H1 (cell line): Measurements from ENCODE around the gene RBM19. TPM values are rescaled to one million over a fixed set of nuclear protein-coding genes. Genes with fewer than 3 reads are reported as not detected.

Experiments
- CTCF ChIA-PET: fragments of 300-600 bp; sonication (Branson Sonifier 250); formaldehyde crosslinking; loops from one replicate; lab custom pipeline; 2021; ENCODE audit not compliant: partially characterized antibody; lab: Charles Lee
- POLR2A ChIA-PET: fragments of 300-600 bp; sonication (Branson Sonifier 250); formaldehyde crosslinking; loops from one replicate; lab custom pipeline; 2021; ENCODE audit warnings: inconsistent platforms; ENCODE audit not compliant: partially characterized antibody; lab: Charles Lee
- DNase-seq, 2 experiments: peaks; one replicate each; pipeline versions ENCODE4 v3.0.0 to v3.0.0-alpha.2; 2010 to 2022; ENCODE audit warnings: low spot score in 2 of 2, low read depth in 1 of 2, mixed read lengths in 1 of 2
- FAIRE-seq: peaks from 2 replicates; lab custom pipeline; 2011; peaks lifted over from hg19 to GRCh38; lab: Jason Lieb, UNC
- H2AFZ ChIP-seq: 2 replicates; pipeline ENCODE4 v1.8.1; 2012; ENCODE audit warnings: low read length, inconsistent platforms
- H2AK5ac ChIP-seq: 2 replicates; pipeline ENCODE4 v1.6.1; 2013; ENCODE audit warnings: low read depth, low read length
- H2BK120ac ChIP-seq: replicated peaks from 2 replicates; pipeline ENCODE3; 2013; ENCODE audit warnings: low read depth, low read length, inconsistent platforms
- H2BK12ac ChIP-seq: 2 replicates; pipeline ENCODE4 v1.6.1; 2013; ENCODE audit warnings: low read depth, low read length
- H2BK15ac ChIP-seq: 2 replicates; pipeline ENCODE4 v1.6.1; 2013; ENCODE audit warnings: low read length
- H2BK20ac ChIP-seq: 2 replicates; pipeline ENCODE4 v1.6.1; 2013; ENCODE audit warnings: low read length
- H2BK5ac ChIP-seq: 2 replicates; pipeline ENCODE4 v1.6.1; 2013; ENCODE audit warnings: low read depth, low read length
- H3K14ac ChIP-seq: 2 replicates; pipeline ENCODE4 v1.6.1; 2013; ENCODE audit warnings: inconsistent platforms; ENCODE audit not compliant: insufficient read length
- H3K18ac ChIP-seq: 2 replicates; pipeline ENCODE4 v1.6.1; 2013; ENCODE audit warnings: low read length; ENCODE audit errors: extremely low read depth
- H3K23ac ChIP-seq: 2 replicates; pipeline ENCODE4 v1.6.1; 2013; ENCODE audit warnings: inconsistent platforms; ENCODE audit not compliant: insufficient read length
- H3K23me2 ChIP-seq: 2 replicates; pipeline ENCODE4 v1.6.1; 2013; ENCODE audit warnings: low read depth, low read length
- H3K27ac ChIP-seq: 2 replicates; pipeline ENCODE4 v1.6.1; 2011; ENCODE audit warnings: low read depth, low read length, inconsistent platforms
- H3K27me3 ChIP-seq, 4 experiments: replicated peaks in 1 of 4; 1 replicate in 1 of 4; 2 replicates in 3 of 4; pipeline versions ENCODE4 v1.6.1 to v1.8.1; 2011 to 2013; ENCODE audit warnings: low read length in 3 of 4, mild to moderate bottlenecking in 3 of 4, inconsistent platforms in 2 of 4, mixed read lengths in 2 of 4, moderate library complexity in 1 of 4; ENCODE audit not compliant: control insufficient read depth in 3 of 4, insufficient read depth in 3 of 4; ENCODE audit errors: extremely low read depth in 1 of 4
- H3K36me3 ChIP-seq, 4 experiments: 2 replicates each; pipeline versions ENCODE4 v1.6.1 to v1.8.1; 2011 to 2013; ENCODE audit warnings: mild to moderate bottlenecking in 4 of 4, low read length in 3 of 4, moderate library complexity in 2 of 4, control low read depth in 1 of 4, inconsistent platforms in 1 of 4; ENCODE audit not compliant: insufficient read depth in 4 of 4, control insufficient read depth in 2 of 4
- H3K4ac ChIP-seq: replicated peaks from 2 replicates; pipeline ENCODE3; 2013; ENCODE audit warnings: low read length, low read depth, mixed read lengths, inconsistent platforms; ENCODE audit not compliant: insufficient read length
- H3K4me1 ChIP-seq, 4 experiments: replicated peaks in 1 of 4; 1 replicate in 1 of 4; 2 replicates in 3 of 4; pipeline versions ENCODE4 v1.6.1 to v1.8.1; 2011 to 2013; ENCODE audit warnings: low read length in 3 of 4, inconsistent platforms in 2 of 4, mixed read lengths in 1 of 4; ENCODE audit not compliant: insufficient read depth in 4 of 4, control insufficient read depth in 3 of 4
- H3K4me2 ChIP-seq, 2 experiments: 2 replicates each; pipeline versions ENCODE4 v1.6.1 to v1.8.1; 2011 to 2013; ENCODE audit warnings: low read depth in 2 of 2, low read length in 2 of 2, control low read depth in 1 of 2, inconsistent platforms in 1 of 2, mild to moderate bottlenecking in 1 of 2; ENCODE audit not compliant: insufficient read depth in 1 of 2
- H3K4me3 ChIP-seq, 4 experiments: fragments of 200-600, 300-600 bp in 1 of 4; sonication (generic), shearing (Covaris generic), sonication (Bioruptor Twin) in 1 of 4; 2 replicates each; pipeline versions ENCODE4 v1.5.1 to v1.8.1; 2011 to 2016; ENCODE audit warnings: low read length in 4 of 4, low read depth in 3 of 4, control low read depth in 2 of 4, inconsistent platforms in 2 of 4, mild to moderate bottlenecking in 2 of 4, mixed read lengths in 1 of 4, moderate library complexity in 1 of 4; ENCODE audit not compliant: insufficient read depth in 2 of 4; ENCODE audit errors: extremely low read depth in 1 of 4
- H3K56ac ChIP-seq: replicated peaks from 2 replicates; pipeline ENCODE3; 2013; ENCODE audit warnings: low read depth, mild to moderate bottlenecking, mixed read lengths, low read length, inconsistent platforms; ENCODE audit not compliant: insufficient read length
- H3K79me1 ChIP-seq: 2 replicates; pipeline ENCODE4 v1.6.1; 2013; ENCODE audit warnings: low read depth, low read length, control low read depth
- H3K79me2 ChIP-seq, 2 experiments: 2 replicates each; pipeline versions ENCODE4 v1.6.1 to v1.8.1; 2012 to 2013; ENCODE audit warnings: low read length in 2 of 2, mild to moderate bottlenecking in 2 of 2, inconsistent platforms in 1 of 2; ENCODE audit not compliant: insufficient read depth in 2 of 2, control insufficient read depth in 1 of 2
- H3K9ac ChIP-seq, 4 experiments: replicated peaks in 1 of 4; 1 replicate in 1 of 4; 2 replicates in 3 of 4; pipeline versions ENCODE4 v1.6.1 to v1.8.1; 2011 to 2013; ENCODE audit warnings: low read depth in 3 of 4, low read length in 3 of 4, control low read depth in 2 of 4, mild to moderate bottlenecking in 2 of 4, moderate library complexity in 2 of 4, inconsistent platforms in 1 of 4; ENCODE audit errors: extremely low read depth in 1 of 4
- H3K9me3 ChIP-seq, 2 experiments: 2 replicates each; pipeline versions ENCODE4 v1.6.1 to v1.8.1; 2012 to 2013; ENCODE audit warnings: mild to moderate bottlenecking in 2 of 2, moderate library complexity in 2 of 2, control low read depth in 1 of 2, inconsistent platforms in 1 of 2, low read depth in 1 of 2, low read length in 1 of 2, mixed read lengths in 1 of 2; ENCODE audit not compliant: insufficient read depth in 2 of 2
- H4K20me1 ChIP-seq, 2 experiments: replicated peaks in 1 of 2; 2 replicates each; pipeline versions ENCODE3 to v1.8.1; 2011 to 2013; ENCODE audit warnings: inconsistent platforms in 2 of 2, low read length in 2 of 2, mild to moderate bottlenecking in 1 of 2; ENCODE audit not compliant: insufficient read depth in 2 of 2, control insufficient read depth in 1 of 2
- H4K5ac ChIP-seq: 2 replicates; pipeline ENCODE4 v1.6.1; 2013; ENCODE audit warnings: low read length, low read depth, mixed read lengths, inconsistent platforms; ENCODE audit not compliant: insufficient read length
- H4K8ac ChIP-seq: 2 replicates; pipeline ENCODE4 v1.8.0; 2013; ENCODE audit warnings: mild to moderate bottlenecking, moderate library complexity, low read length, inconsistent platforms; ENCODE audit not compliant: insufficient read depth; ENCODE audit errors: extremely low read depth
- H4K91ac ChIP-seq: replicated peaks from 2 replicates; pipeline ENCODE3; 2013; ENCODE audit warnings: low read length, mixed read lengths, inconsistent platforms; ENCODE audit not compliant: insufficient read length
- CBX8 ChIP-seq: fragments of 300-800, 300-1000 bp; sonication (generic); IDR thresholded peaks from 2 replicates; pipeline ENCODE4 v1.7.1; 2016; ENCODE audit warnings: low read depth, low read length, borderline replicate concordance
- CEBPB ChIP-seq: IDR thresholded peaks from 2 replicates; pipeline ENCODE4 v1.6.1; 2012; ENCODE audit warnings: low read depth, low read length
- EP300 ChIP-seq, 2 experiments: IDR thresholded peaks; 1 replicate in 1 of 2; 2 replicates in 1 of 2; pipeline ENCODE4 v1.6.1; 2011 to 2012; ENCODE audit warnings: low read depth in 2 of 2, low read length in 2 of 2, mild to moderate bottlenecking in 2 of 2, borderline replicate concordance in 1 of 2, inconsistent platforms in 1 of 2, moderate library complexity in 1 of 2
- HDAC6 ChIP-seq: IDR thresholded peaks from one replicate; pipeline ENCODE4 v1.7.1; 2012; ENCODE audit warnings: low read depth, mild to moderate bottlenecking, inconsistent platforms, low read length, moderate library complexity
- KDM5A ChIP-seq: fragments of 200-600 bp; IDR thresholded peaks from 2 replicates; pipeline ENCODE4 v1.7.1; 2012; ENCODE audit warnings: mild to moderate bottlenecking, low read length, inconsistent platforms, mixed read lengths
- POU5F1 ChIP-seq: IDR thresholded peaks from 2 replicates; pipeline ENCODE4 v1.6.1; 2011; ENCODE audit warnings: low read depth, mild to moderate bottlenecking, low read length, moderate library complexity
- RAD21 ChIP-seq, 2 experiments: IDR thresholded peaks in 1 of 2; conservative IDR thresholded peaks in 1 of 2; 2 replicates each; pipeline ENCODE4 v1.6.1; 2011; ENCODE audit warnings: low read depth in 2 of 2, low read length in 2 of 2, improper control_type of control experiment in 1 of 2, inconsistent platforms in 1 of 2, mild to moderate bottlenecking in 1 of 2, moderate library complexity in 1 of 2
- SP4 ChIP-seq: IDR thresholded peaks from 2 replicates; pipeline ENCODE4 v1.6.1; 2012; ENCODE audit warnings: low read length, inconsistent platforms
- SRF ChIP-seq: IDR thresholded peaks from 2 replicates; pipeline ENCODE4 v1.6.1; 2011; ENCODE audit warnings: mild to moderate bottlenecking, low read depth, low read length, moderate library complexity
- SUZ12 ChIP-seq: fragments of 200-600 bp; sonication (generic); IDR thresholded peaks from 2 replicates; pipeline ENCODE4 v1.6.1; 2012; ENCODE audit warnings: mild to moderate bottlenecking, inconsistent platforms, low read length, moderate library complexity, mixed read lengths
- TAF1 ChIP-seq: IDR thresholded peaks from 2 replicates; pipeline ENCODE4 v1.6.1; 2011; ENCODE audit warnings: mild to moderate bottlenecking, low read depth, low read length
- TEAD4 ChIP-seq: IDR thresholded peaks from 2 replicates; pipeline ENCODE4 v1.6.1; 2012; ENCODE audit warnings: low read depth, low read length, inconsistent platforms, mixed read lengths
- WGBS, 2 experiments: shearing (Covaris generic) in 1 of 2; methylation state at CpG; one replicate each; pipeline versions ENCODE4 v1.1.6 to v1.1.7; 2013 to 2015; ENCODE audit warnings: low lambda C conversion rate in 2 of 2, mixed read lengths in 2 of 2, inconsistent platforms in 1 of 2, low coverage in 1 of 2, missing lambda C conversion rate in 1 of 2; ENCODE audit not compliant: insufficient replicate concordance in 2 of 2, insufficient coverage in 1 of 2, insufficient read length in 1 of 2; ENCODE audit errors: extremely low coverage in 1 of 2, missing lambda C conversion rate in 1 of 2; 5-methylcytosine and 5-hydroxymethylcytosine counted together
- polyA plus RNA-seq, 7 experiments: library from polyadenylated mRNA; depleted of rRNA in 3 of 7; stranded (reverse) in 5 of 7; unstranded in 2 of 7; fragments of >200 nt in 5 of 7; fragments of 200-250 nt in 2 of 7; gene quantifications; 1 replicate in 5 of 7; 2 replicates in 1 of 7; 4 replicates in 1 of 7; pipeline versions ENCODE4 v1.2.1 to v1.2.3, GENCODE V29; 2011 to 2013; ENCODE audit warnings: missing spikeins in 2 of 7, mixed read lengths in 2 of 7
- total RNA-seq: library from RNA; stranded (reverse); fragmentation: NEBNext Ultra II Directional; extraction: Animal tissue kit (Norgen Biotek cat#: 25700); gene quantifications from 2 replicates; pipeline ENCODE4 v1.2.1, GENCODE V29; 2021

The RBM19 gene
- total and polyA plus RNA-seq, 2 of the 8 experiments (the other 6 are each of a cell fraction or from before 2014, with no cell fraction given), result 23.4 to 61.9 TPM

GRCh38 chr12:113827539-113828114, 138.5 kb downstream of the RBM19 start:
- no peaks in the 10 kb centered on the region for H3K27me3 ChIP-seq
- no peak overlapping the region for H2BK20ac ChIP-seq
- no peak overlapping the region for H4K5ac ChIP-seq
- no peak overlapping the region for H4K91ac ChIP-seq
- peaks cover 0 to 7% of the 10 kb centered on the region in 2 experiments for H4K20me1 ChIP-seq
- WGBS, 2 experiments, result 81% methylated on average over 5 of the region's 11 CpGs; no CpG with 5 or more reads in 1 of the 2 experiments
- H3K27ac ChIP-seq, result no peak overlapping the region
- H3K4me1 ChIP-seq, result no peaks in the 10 kb centered on the region; a peak in 1 of 7 replicates
- H2BK12ac ChIP-seq, result no peak overlapping the region
- no peaks in the 10 kb centered on the region for H3K79me2 ChIP-seq
- H2BK120ac ChIP-seq, result no peak overlapping the region
- H4K8ac ChIP-seq, result no peak overlapping the region
- no peak overlapping the region for H3K9ac ChIP-seq
- no peak overlapping the region for H3K18ac ChIP-seq
- H3K14ac ChIP-seq, result no peak overlapping the region
- no peak overlapping the region for H2BK15ac ChIP-seq
- H3K4me2 ChIP-seq, result no peak overlapping the region
- no peak overlapping the region for H3K56ac ChIP-seq
- FAIRE-seq (no peak), DNase-seq (no peak)
- no peaks in the 10 kb centered on the region for H3K9me3 ChIP-seq
- no peak overlapping the region for H3K23ac ChIP-seq
- H3K23me2 ChIP-seq, result no peaks in the 10 kb centered on the region
- H2AK5ac ChIP-seq, result 0 out of 2 replicates have a peak overlapping the region, but pooled peaks have one; percentile 53
- H3K36me3 ChIP-seq, result no peaks in the 10 kb centered on the region
- H3K4me3 ChIP-seq, result no peak overlapping the region
- no peak for TF ChIP-seq KDM5A
- no peak for TF ChIP-seq RAD21 (IDR thresholded peaks at IDR 0.05 in 1 of 2, conservative IDR thresholded peaks at IDR 0.05 in 1 of 2; ENCODE audit: low read depth in 2 of 2, low read length in 2 of 2)
- TF ChIP-seq SRF, result no peak
- TF ChIP-seq SUZ12, result no peak
- no peak for TF ChIP-seq TAF1
- no peak for TF ChIP-seq EP300 (IDR thresholded peaks at IDR 0.05; ENCODE audit: borderline replicate concordance in 1 of 2, low read depth in 2 of 2, low read length in 2 of 2)
- no peak for TF ChIP-seq HDAC6
- TF ChIP-seq TEAD4, result no peak
- TF ChIP-seq CBX8, result no peak
- TF ChIP-seq CEBPB, result no peak
- TF ChIP-seq POU5F1, result no peak
- TF ChIP-seq SP4, result no peak
- POLR2A ChIA-PET, result no interaction called here
- CTCF ChIA-PET, result interaction anchor here (0.6 to 2.7 kb wide), 8 partner anchors 8 to 104 kb away, joined by 3 to 12 read pairs (median 4); no protein-coding TSS in a partner anchor
- no peak overlapping the region for H2BK5ac ChIP-seq
- no peak overlapping the region for H3K4ac ChIP-seq
- no peaks in the 10 kb centered on the region for H3K79me1 ChIP-seq
- H2AFZ ChIP-seq, result no peak overlapping the region
